ENCODE data around the gene ELMO1.

GRCh38 chr7:37149051-37149772 is 299.5 kb downstream of the ELMO1 start:
- TF ChIP-seq CTCF (conservative IDR thresholded peaks at IDR 0.05; ENCODE audit: low read depth, low read length): no peak
- TF ChIP-seq EZH2 (IDR thresholded peaks at IDR 0.05; ENCODE audit: borderline replicate concordance, low read depth, low read length, poor library complexity, severe bottlenecking): no peak

Data from A673 (cell line).